C1 segment of cervical spinal cord (tissue), 14 donors: ENCODE results near the gene PCNX4.

Experiments
- DNase-seq, 14 donors: peaks; one replicate each; lab custom pipeline; 2025; lab: John Stamatoyannopoulos, UW

Gene PCNX4

GRCh38 chr14:60174352-60175254 is 82.9 kb downstream of the PCNX4 start:
- no peak for DNase-seq

- no peak for DNase-seq
Measured at GRCh38 chr14:60175255-60175902, 83.7 kb downstream of the PCNX4 start.

GRCh38 chr14:60178164-60178563 is 86.4 kb downstream of the PCNX4 start:
- no peak for DNase-seq

GRCh38 chr14:60178820-60179219 is 87.1 kb downstream of the PCNX4 start:
- no peak for DNase-seq

- no peak for DNase-seq
Measured at GRCh38 chr14:60179431-60179869, 87.7 kb downstream of the PCNX4 start.

- no peak for DNase-seq
Measured at GRCh38 chr14:60183138-60183537, 91.4 kb downstream of the PCNX4 start.

GRCh38 chr14:60183741-60184140 is 92.0 kb downstream of the PCNX4 start:
- DNase-seq = no peak

- peak in 1 of 14 donors; percentile 33 for DNase-seq
Measured at GRCh38 chr14:60184146-60184904, 92.6 kb downstream of the PCNX4 start.

GRCh38 chr14:60184905-60185555 is 93.3 kb downstream of the PCNX4 start:
- DNase-seq = no peak

GRCh38 chr14:60188115-60188514 is 96.4 kb downstream of the PCNX4 start:
- no peak for DNase-seq

- DNase-seq = no peak
Measured at GRCh38 chr14:60188696-60189095, 97.0 kb downstream of the PCNX4 start.

- peak in 1 of 14 donors; percentile 62 for DNase-seq
Measured at GRCh38 chr14:60189923-60190840, 98.5 kb downstream of the PCNX4 start.

GRCh38 chr14:60195179-60195810 is 103.6 kb downstream of the PCNX4 start:
- no peak for DNase-seq

- DNase-seq = no peak
Measured at GRCh38 chr14:60196291-60196690, 104.6 kb downstream of the PCNX4 start.

GRCh38 chr14:60197629-60198303 is 106.0 kb downstream of the PCNX4 start:
- DNase-seq = no peak

GRCh38 chr14:60199321-60199720 is 107.6 kb downstream of the PCNX4 start:
- no peak for DNase-seq

GRCh38 chr14:60204104-60204842 is 112.5 kb downstream of the PCNX4 start:
- DNase-seq = no peak

- DNase-seq = no peak
Measured at GRCh38 chr14:60204843-60205774, 113.4 kb downstream of the PCNX4 start.
